Stomach (tissue), 4 donors: ENCODE data around the gene NPC1L1.

Experiments
- POLR2A ChIP-seq, 4 donors: fragments of 450-650 bp; IDR thresholded peaks; one replicate each; pipeline ENCODE4 v1.6.1; 2016; ENCODE audit warnings: antibody characterized with exemption in 4 of 4, control low read depth in 2 of 4, mild to moderate bottlenecking in 1 of 4, moderate library complexity in 1 of 4
- POLR2AphosphoS5 ChIP-seq, 3 donors: sonication (generic); formaldehyde crosslinking; IDR thresholded peaks; one replicate each; pipeline ENCODE4 v1.6.1; 2016; ENCODE audit warnings: antibody characterized with exemption in 3 of 3
- TF ChIP-seq, protein P1 (sequence below), 7 experiments: fragments of 450-650 bp in 4 of 7; fragments of 200-600 bp in 3 of 7; sonication (generic) in 3 of 7; IDR thresholded peaks; one replicate each; pipeline ENCODE4 v1.5.1; 2016 to 2019; ENCODE audit warnings: antibody characterized with exemption in 7 of 7, control low read depth in 2 of 7, mild to moderate bottlenecking in 1 of 7

DNA sequence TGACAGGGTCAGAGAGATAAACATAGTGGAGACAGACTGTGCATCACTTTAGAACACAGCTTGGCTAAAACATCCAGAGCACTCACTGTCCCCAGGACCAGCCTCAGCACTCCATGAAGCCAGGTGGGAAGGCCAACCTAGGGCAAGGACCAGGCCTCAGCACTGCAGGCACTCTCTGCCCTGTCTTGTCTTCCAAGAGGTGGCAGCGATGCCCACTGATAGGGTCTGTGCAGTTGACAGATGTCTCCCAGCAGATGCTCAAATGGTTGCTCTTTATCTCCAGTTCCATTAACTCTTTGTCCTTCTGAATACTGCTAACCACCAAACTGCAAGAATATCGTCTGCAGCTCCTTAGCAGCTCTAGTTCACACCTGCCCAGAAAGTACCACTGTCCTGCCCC is 23.5 kb upstream of the NPC1L1 start:
- TF ChIP-seq POLR2A (IDR thresholded peaks at IDR 0.05): no peak
- TF ChIP-seq POLR2AphosphoS5 (IDR thresholded peaks at IDR 0.05): no peak
- TF ChIP-seq, protein P1, sequence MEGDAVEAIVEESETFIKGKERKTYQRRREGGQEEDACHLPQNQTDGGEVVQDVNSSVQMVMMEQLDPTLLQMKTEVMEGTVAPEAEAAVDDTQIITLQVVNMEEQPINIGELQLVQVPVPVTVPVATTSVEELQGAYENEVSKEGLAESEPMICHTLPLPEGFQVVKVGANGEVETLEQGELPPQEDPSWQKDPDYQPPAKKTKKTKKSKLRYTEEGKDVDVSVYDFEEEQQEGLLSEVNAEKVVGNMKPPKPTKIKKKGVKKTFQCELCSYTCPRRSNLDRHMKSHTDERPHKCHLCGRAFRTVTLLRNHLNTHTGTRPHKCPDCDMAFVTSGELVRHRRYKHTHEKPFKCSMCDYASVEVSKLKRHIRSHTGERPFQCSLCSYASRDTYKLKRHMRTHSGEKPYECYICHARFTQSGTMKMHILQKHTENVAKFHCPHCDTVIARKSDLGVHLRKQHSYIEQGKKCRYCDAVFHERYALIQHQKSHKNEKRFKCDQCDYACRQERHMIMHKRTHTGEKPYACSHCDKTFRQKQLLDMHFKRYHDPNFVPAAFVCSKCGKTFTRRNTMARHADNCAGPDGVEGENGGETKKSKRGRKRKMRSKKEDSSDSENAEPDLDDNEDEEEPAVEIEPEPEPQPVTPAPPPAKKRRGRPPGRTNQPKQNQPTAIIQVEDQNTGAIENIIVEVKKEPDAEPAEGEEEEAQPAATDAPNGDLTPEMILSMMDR (IDR thresholded peaks at IDR 0.05): no peak
